ENCODE measurements around the gene VAT1L.

DNA sequence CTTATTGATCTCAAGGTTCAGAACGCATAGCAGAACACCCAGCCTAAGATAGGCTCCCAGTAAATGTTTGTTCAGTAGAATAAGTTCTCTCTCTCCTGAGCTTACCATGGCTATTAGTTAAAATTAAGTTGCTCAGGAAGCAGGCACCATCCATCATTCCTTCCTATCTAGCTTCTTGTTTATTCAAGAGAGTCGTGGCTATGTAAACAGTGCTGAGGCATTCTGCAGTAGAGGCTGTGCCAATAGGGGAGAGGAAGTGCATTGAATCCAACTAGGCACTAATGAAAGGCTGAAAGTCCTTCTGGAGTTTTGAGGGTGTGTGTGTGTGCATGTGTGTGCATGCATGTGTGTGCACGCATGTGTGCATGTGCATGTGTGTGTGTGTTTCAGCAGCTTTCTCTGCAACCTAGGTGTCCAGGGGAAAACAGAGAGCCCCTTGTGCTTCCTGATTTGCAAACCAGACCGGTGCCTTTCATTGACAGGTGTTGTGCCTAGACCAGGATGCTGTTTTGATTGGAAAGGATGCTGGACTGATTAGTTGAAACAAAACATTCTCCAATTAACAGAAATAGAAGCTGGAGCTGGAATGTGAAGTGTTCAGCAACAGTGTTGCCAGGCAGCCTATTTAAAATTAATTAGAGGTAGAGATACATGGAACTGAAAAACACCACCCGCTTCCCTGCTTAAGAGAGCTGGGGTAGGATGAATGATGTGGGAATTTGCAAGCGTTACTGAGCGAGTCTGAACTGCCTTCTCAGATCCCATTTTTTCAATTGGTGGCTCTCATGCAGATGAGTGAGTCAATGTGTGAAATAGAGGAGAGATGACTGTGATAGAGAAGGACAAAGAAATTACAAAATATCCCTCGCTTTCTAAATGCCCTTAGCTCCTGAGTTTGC lies 130.7 kb downstream of the VAT1L start:
- TF ChIP-seq, protein P1, sequence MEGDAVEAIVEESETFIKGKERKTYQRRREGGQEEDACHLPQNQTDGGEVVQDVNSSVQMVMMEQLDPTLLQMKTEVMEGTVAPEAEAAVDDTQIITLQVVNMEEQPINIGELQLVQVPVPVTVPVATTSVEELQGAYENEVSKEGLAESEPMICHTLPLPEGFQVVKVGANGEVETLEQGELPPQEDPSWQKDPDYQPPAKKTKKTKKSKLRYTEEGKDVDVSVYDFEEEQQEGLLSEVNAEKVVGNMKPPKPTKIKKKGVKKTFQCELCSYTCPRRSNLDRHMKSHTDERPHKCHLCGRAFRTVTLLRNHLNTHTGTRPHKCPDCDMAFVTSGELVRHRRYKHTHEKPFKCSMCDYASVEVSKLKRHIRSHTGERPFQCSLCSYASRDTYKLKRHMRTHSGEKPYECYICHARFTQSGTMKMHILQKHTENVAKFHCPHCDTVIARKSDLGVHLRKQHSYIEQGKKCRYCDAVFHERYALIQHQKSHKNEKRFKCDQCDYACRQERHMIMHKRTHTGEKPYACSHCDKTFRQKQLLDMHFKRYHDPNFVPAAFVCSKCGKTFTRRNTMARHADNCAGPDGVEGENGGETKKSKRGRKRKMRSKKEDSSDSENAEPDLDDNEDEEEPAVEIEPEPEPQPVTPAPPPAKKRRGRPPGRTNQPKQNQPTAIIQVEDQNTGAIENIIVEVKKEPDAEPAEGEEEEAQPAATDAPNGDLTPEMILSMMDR (conservative IDR thresholded peaks at IDR 0.05; ENCODE audit: low read depth in 2 of 2), result no peak
- no peak for TF ChIP-seq JUNB (IDR thresholded peaks at IDR 0.05; ENCODE audit: unreplicated experiment)

All from GM23338 (cell line).